HCT116 (cell line): Measurements from ENCODE around the gene CAVIN1. TPM values are rescaled to one million over a fixed set of nuclear protein-coding genes. Genes with fewer than 3 reads are reported as not detected.
"Not testable (repeated sequence)": the region's sequence is repeated elsewhere in the genome, so short reads cannot be mapped to it uniquely, and the experiment has no call there.

Experiments used
- ATAC-seq: fragments of 200-7000 bp; cut with Tn5 transposase; 2 replicates; pipeline ENCODE4 v1.9.1; 2020; ENCODE audit warnings: mild to moderate bottlenecking, moderate library complexity
- BruUV-seq: library from RNA; stranded (reverse); fragments of 400-500 nt; replicated peaks from 2 replicates; lab custom pipeline; 2021; lab: Mats Ljungman, UMichigan
- CTCF ChIA-PET: fragments of 300-600 bp; sonication (Branson Sonifier 250); formaldehyde crosslinking; loops from one replicate; lab custom pipeline; 2021; ENCODE audit warnings: antibody characterized with exemption; lab: Charles Lee
- POLR2A ChIA-PET: fragments of 300-600, 350-600 bp; sonication (Branson Sonifier 250); formaldehyde crosslinking; loops from one replicate; lab custom pipeline; 2021; ENCODE audit warnings: antibody characterized with exemption; lab: Charles Lee
- RAD21 ChIA-PET, 2 experiments: fragments of 300-600 bp; sonication (Branson Sonifier 250); formaldehyde crosslinking; loops; one replicate each; lab custom pipeline; 2023; ENCODE audit warnings: low total read pairs in 2 of 2; ENCODE audit not compliant: uncharacterized antibody in 2 of 2, unreplicated experiment in 2 of 2, low non-redundant PET in 1 of 2; lab: Charles Lee
- DNase-seq: peaks from one replicate; pipeline ENCODE4 v3.0.0-alpha.2; 2010; ENCODE audit warnings: low read depth, low spot score
- H2AFZ ChIP-seq: fragments of 200-600 bp; shearing (Covaris generic), sonication (generic); 2 replicates; pipeline ENCODE4 v1.6.1; 2017; ENCODE audit warnings: low read depth, mixed run types, mixed read lengths, antibody characterized with exemption, low read length; ENCODE audit not compliant: poor library complexity, severe bottlenecking
- H3K27ac ChIP-seq: 2 replicates; pipeline ENCODE4 v1.5.1; 2012; ENCODE audit warnings: low read depth, low read length
- H3K27me3 ChIP-seq: fragments of 200-600 bp; sonication (generic); 2 replicates; pipeline ENCODE4 v1.6.1; 2016; ENCODE audit warnings: mixed run types, low read length, mixed read lengths; ENCODE audit not compliant: insufficient read depth
- H3K36me3 ChIP-seq, 2 experiments: fragments of 200-500 bp in 1 of 2; fragments of 200-600 bp in 1 of 2; sonication (Bioruptor generic) in 1 of 2; sonication (generic) in 1 of 2; 2 replicates each; pipeline versions ENCODE4 v1.5.1 to v1.6.1; 2014 to 2016; ENCODE audit warnings: low read length in 2 of 2, inconsistent platforms in 1 of 2, mixed read lengths in 1 of 2, mixed run types in 1 of 2; ENCODE audit not compliant: insufficient read depth in 2 of 2, control insufficient read depth in 1 of 2
- H3K4me1 ChIP-seq, 2 experiments: fragments of 200-600 bp in 1 of 2; sonication (generic) in 1 of 2; 2 replicates each; pipeline versions ENCODE4 v1.5.1 to v1.6.1; 2012 to 2017; ENCODE audit warnings: low read length in 2 of 2, inconsistent platforms in 1 of 2, mild to moderate bottlenecking in 1 of 2, mixed read lengths in 1 of 2, mixed run types in 1 of 2, moderate library complexity in 1 of 2; ENCODE audit not compliant: insufficient read depth in 2 of 2, control insufficient read depth in 1 of 2
- H3K4me2 ChIP-seq: fragments of 200-600 bp; sonication (generic); 2 replicates; pipeline ENCODE4 v1.6.1; 2017; ENCODE audit warnings: mixed run types, low read length, mixed read lengths
- H3K4me3 ChIP-seq, 2 experiments: fragments of 200-600 bp in 1 of 2; sonication (generic) in 1 of 2; replicated peaks in 1 of 2; 2 replicates each; pipeline ENCODE4 v1.5.1; 2011 to 2016; ENCODE audit warnings: low read length in 2 of 2, control low read depth in 1 of 2, low read depth in 1 of 2, mild to moderate bottlenecking in 1 of 2, mixed read lengths in 1 of 2, mixed run types in 1 of 2
- H3K79me2 ChIP-seq: fragments of 200-600 bp; sonication (generic); 2 replicates; pipeline ENCODE4 v1.6.1; 2017; ENCODE audit warnings: mild to moderate bottlenecking, mixed run types, low read length, moderate library complexity, mixed read lengths; ENCODE audit not compliant: insufficient read depth
- H3K9ac ChIP-seq: fragments of 200-600 bp; sonication (generic); 2 replicates; pipeline ENCODE4 v1.6.1; 2016; ENCODE audit warnings: low read length, mixed read lengths
- H3K9me2 ChIP-seq: fragments of 200-600 bp; sonication (generic), shearing (Covaris generic); 2 replicates; pipeline ENCODE4 v1.6.1; 2017; ENCODE audit warnings: mixed run types, mild to moderate bottlenecking, moderate library complexity; ENCODE audit not compliant: insufficient read depth
- H3K9me3 ChIP-seq, 2 experiments: fragments of 200-500 bp in 1 of 2; fragments of 200-600 bp in 1 of 2; sonication (Bioruptor generic) in 1 of 2; sonication (generic) in 1 of 2; 2 replicates each; pipeline ENCODE4 v1.6.1; 2014 to 2017; ENCODE audit warnings: low read length in 2 of 2, mixed read lengths in 2 of 2, inconsistent platforms in 1 of 2, low read depth in 1 of 2, mild to moderate bottlenecking in 1 of 2, mixed run types in 1 of 2, moderate library complexity in 1 of 2; ENCODE audit not compliant: control insufficient read depth in 1 of 2, insufficient read depth in 1 of 2
- H4K20me1 ChIP-seq: fragments of 200-600 bp; sonication (generic), shearing (Covaris generic); 2 replicates; pipeline ENCODE4 v1.6.1; 2017; ENCODE audit warnings: mixed run types, mild to moderate bottlenecking, moderate library complexity; ENCODE audit not compliant: insufficient read depth
- CBX3 ChIP-seq: IDR thresholded peaks from 2 replicates; pipeline ENCODE4 v1.6.1; 2012; ENCODE audit warnings: low read depth
- CEBPB ChIP-seq: IDR thresholded peaks from 2 replicates; pipeline ENCODE4 v1.6.1; 2012; ENCODE audit warnings: low read depth
- EGR1 ChIP-seq: IDR thresholded peaks from 2 replicates; pipeline ENCODE4 v1.6.1; 2012; ENCODE audit warnings: low read depth
- FOSL1 ChIP-seq: IDR thresholded peaks from 2 replicates; pipeline ENCODE4 v1.6.1; 2012; ENCODE audit warnings: low read depth
- JUND ChIP-seq: IDR thresholded peaks from 2 replicates; pipeline ENCODE4 v1.6.1; 2012
- SRF ChIP-seq: IDR thresholded peaks from 2 replicates; pipeline ENCODE4 v1.6.1; 2012; ENCODE audit warnings: low read depth
- ZFX ChIP-seq: fragments of 450-650 bp; IDR thresholded peaks from 2 replicates; pipeline ENCODE4 v1.6.1; 2017
- intact Hi-C: fragments of 100-400 bp; cut with micrococcal nuclease; formaldehyde crosslinking; loops from 2 replicates; pipeline ENCODE4 v1.10.0; 2022
- total RNA-seq: library from RNA; stranded (reverse); gene quantifications from one replicate; pipeline ENCODE4 v1.2.1, GENCODE V29; 2021; ENCODE audit not compliant: unreplicated experiment

CAVIN1 gene
- total RNA-seq, 1 experiment from 2014 or later = 79.7 TPM

GRCh38 chr17:42421507-42422338, 1.3 kb downstream of the CAVIN1 start:
- ChIA-PET POLR2A (interaction anchor here (1.4 to 5.6 kb wide), 6 partner anchors 11 to 98 kb away, joined by 4 to 88 read pairs (median 14); partner anchors contain the start of gene STAT3), CTCF (interaction anchor here (1.0 to 1.7 kb wide), 3 partner anchors 17 to 105 kb away, joined by 3 to 7 read pairs (median 3); no protein-coding TSS in a partner anchor), RAD21 (no interaction called here)
- Histone ChIP-seq H3K4me1 (peaks cover 27 to 51% of the 10 kb centered on the region in 2 experiments), H4K20me1 (peaks cover 7% of the 10 kb centered on the region; the same call in 1 of the 2 replicates), H3K36me3 (peaks cover 0 to 3% of the 10 kb centered on the region in 2 experiments; a peak in 1 of 4 replicates), H3K9me2 (no peaks in the 10 kb centered on the region), H3K9me3 (no peaks in the 10 kb centered on the region), H3K27ac (peak overlapping the region; percentile 99), H3K4me3 (peak overlapping the region; percentile 90 to 94), H3K27me3 (no peaks in the 10 kb centered on the region), H2AFZ (no peak overlapping the region), H3K4me2 (peak overlapping the region; percentile 97), H3K9ac (peak overlapping the region; percentile 89), H3K79me2 (peaks cover 62% of the 10 kb centered on the region)
- DNase-seq (no peak), ATAC-seq (peak; percentile 40)
- BruUV-seq = no TSS peak
- intact Hi-C loops = loop anchor here (2.0 kb wide), 1 partner anchor 13 kb away; no protein-coding TSS in a partner anchor
- 0 out of 2 replicates have a peak, but pooled peaks have one; percentile 28 for TF ChIP-seq FOSL1
- no peak for TF ChIP-seq CEBPB
- TF ChIP-seq CBX3 = no peak
- TF ChIP-seq EGR1 = peak; percentile 95
- peak; percentile 33 for TF ChIP-seq ZFX
- TF ChIP-seq JUND = peak; percentile 20; the same call in 1 of the 2 replicates

GRCh38 chr17:42421136-42421506, 1.9 kb downstream of the CAVIN1 start:
- Histone ChIP-seq H3K4me1 (peaks cover 27 to 49% of the 10 kb centered on the region in 2 experiments), H3K9me2 (no peaks in the 10 kb centered on the region), H3K4me2 (peak overlapping the region; percentile 97), H3K79me2 (peaks cover 68% of the 10 kb centered on the region), H3K27me3 (no peaks in the 10 kb centered on the region), H3K36me3 (peaks cover 0 to 3% of the 10 kb centered on the region in 2 experiments; a peak in 1 of 4 replicates), H3K27ac (peak overlapping the region; percentile 99), H2AFZ (no peak overlapping the region), H3K9me3 (no peaks in the 10 kb centered on the region), H3K4me3 (peak overlapping the region; percentile 90 to 94), H3K9ac (peak overlapping the region; percentile 89), H4K20me1 (peaks cover 7% of the 10 kb centered on the region; the same call in 1 of the 2 replicates)
- POLR2A ChIA-PET = interaction anchor here (1.6 to 5.6 kb wide), 2 partner anchors 12 to 32 kb away, joined by 6 to 88 read pairs; partner anchors contain the start of gene STAT3
- RAD21 ChIA-PET = no interaction called here
- TF ChIP-seq SRF = no peak
- CTCF ChIA-PET = interaction anchor here (1.0 to 1.7 kb wide), 2 partner anchors 96 to 106 kb away, joined by 3 to 7 read pairs; no protein-coding TSS in a partner anchor
- intact Hi-C loops = no loop called here
- no peak for ATAC-seq
- BruUV-seq = no TSS peak
- no peak for DNase-seq

GRCh38 chr17:42417981-42418380, 5.1 kb downstream of the CAVIN1 start:
- intact Hi-C loops, POLR2A ChIA-PET, H3K4me2 ChIP-seq, RAD21 ChIA-PET, H2AFZ ChIP-seq, DNase-seq, H3K27ac ChIP-seq, BruUV-seq, H3K9me3 ChIP-seq, H3K27me3 ChIP-seq, H3K4me3 ChIP-seq, H4K20me1 ChIP-seq, ATAC-seq, H3K9me2 ChIP-seq, H3K36me3 ChIP-seq, H3K9ac ChIP-seq: not testable (repeated sequence)
- peaks cover 97% of the 10 kb centered on the region for H3K79me2 ChIP-seq
- peaks cover 20 to 46% of the 10 kb centered on the region in 2 experiments for H3K4me1 ChIP-seq
- CTCF ChIA-PET = interaction anchor here (0.7 kb wide), 1 partner anchor 236 kb away, joined by 3 read pairs; no protein-coding TSS in a partner anchor
